ENCODE data around the gene KIAA1217.

DNA sequence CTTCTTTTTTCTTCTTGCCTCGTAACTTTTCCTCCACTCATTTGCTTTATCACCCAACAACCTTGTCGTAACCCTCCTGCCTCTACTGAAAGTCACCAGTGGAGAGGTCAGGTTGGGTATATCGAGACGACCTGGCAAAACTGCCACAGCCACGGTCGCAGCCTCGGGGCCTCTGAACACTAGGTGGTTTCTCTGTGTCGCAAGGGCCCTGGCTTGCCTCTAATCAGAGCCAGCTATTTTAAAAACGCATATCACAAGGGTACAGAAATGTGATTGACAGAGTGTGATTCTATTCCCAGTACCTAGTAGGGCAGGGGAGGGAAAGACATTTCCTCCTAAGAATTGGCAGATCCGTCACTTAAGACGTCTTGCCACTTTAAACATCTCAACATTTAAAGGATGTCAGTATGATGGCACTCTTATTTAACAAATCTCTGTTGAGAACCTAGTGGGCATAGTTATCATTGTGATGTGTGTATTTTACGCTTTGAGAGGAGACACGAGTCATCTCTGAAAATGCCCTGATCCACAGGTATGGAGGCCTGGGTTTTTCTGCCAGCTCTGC, 317.2 kb downstream of the KIAA1217 start:
- TF ChIP-seq, protein P1, sequence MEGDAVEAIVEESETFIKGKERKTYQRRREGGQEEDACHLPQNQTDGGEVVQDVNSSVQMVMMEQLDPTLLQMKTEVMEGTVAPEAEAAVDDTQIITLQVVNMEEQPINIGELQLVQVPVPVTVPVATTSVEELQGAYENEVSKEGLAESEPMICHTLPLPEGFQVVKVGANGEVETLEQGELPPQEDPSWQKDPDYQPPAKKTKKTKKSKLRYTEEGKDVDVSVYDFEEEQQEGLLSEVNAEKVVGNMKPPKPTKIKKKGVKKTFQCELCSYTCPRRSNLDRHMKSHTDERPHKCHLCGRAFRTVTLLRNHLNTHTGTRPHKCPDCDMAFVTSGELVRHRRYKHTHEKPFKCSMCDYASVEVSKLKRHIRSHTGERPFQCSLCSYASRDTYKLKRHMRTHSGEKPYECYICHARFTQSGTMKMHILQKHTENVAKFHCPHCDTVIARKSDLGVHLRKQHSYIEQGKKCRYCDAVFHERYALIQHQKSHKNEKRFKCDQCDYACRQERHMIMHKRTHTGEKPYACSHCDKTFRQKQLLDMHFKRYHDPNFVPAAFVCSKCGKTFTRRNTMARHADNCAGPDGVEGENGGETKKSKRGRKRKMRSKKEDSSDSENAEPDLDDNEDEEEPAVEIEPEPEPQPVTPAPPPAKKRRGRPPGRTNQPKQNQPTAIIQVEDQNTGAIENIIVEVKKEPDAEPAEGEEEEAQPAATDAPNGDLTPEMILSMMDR (tag by site-specific recombination; IDR thresholded peaks at IDR 0.05) = no peak
- TF ChIP-seq ZNF776 (tag by site-specific recombination; IDR thresholded peaks at IDR 0.05; ENCODE audit: borderline replicate concordance) = no peak
- TF ChIP-seq, protein P2, sequence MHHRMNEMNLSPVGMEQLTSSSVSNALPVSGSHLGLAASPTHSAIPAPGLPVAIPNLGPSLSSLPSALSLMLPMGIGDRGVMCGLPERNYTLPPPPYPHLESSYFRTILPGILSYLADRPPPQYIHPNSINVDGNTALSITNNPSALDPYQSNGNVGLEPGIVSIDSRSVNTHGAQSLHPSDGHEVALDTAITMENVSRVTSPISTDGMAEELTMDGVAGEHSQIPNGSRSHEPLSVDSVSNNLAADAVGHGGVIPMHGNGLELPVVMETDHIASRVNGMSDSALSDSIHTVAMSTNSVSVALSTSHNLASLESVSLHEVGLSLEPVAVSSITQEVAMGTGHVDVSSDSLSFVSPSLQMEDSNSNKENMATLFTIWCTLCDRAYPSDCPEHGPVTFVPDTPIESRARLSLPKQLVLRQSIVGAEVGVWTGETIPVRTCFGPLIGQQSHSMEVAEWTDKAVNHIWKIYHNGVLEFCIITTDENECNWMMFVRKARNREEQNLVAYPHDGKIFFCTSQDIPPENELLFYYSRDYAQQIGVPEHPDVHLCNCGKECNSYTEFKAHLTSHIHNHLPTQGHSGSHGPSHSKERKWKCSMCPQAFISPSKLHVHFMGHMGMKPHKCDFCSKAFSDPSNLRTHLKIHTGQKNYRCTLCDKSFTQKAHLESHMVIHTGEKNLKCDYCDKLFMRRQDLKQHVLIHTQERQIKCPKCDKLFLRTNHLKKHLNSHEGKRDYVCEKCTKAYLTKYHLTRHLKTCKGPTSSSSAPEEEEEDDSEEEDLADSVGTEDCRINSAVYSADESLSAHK (tag by site-specific recombination; IDR thresholded peaks at IDR 0.05) = no peak
- TF ChIP-seq KLF10 (tag by site-specific recombination; IDR thresholded peaks at IDR 0.05) = no peak
